Panc1 (cell line): ENCODE measurements around the gene FHIT.

Source experiments
- POLR2AphosphoS5 ChIP-seq: IDR thresholded peaks from 2 replicates; pipeline ENCODE4 v1.6.1; 2012; ENCODE audit warnings: mild to moderate bottlenecking, low read depth, low read length, moderate library complexity
- TF ChIP-seq, protein P1 (sequence below): fragments of 450-650 bp; IDR thresholded peaks from 2 replicates; pipeline ENCODE4 v1.5.1; 2017; ENCODE audit warnings: mild to moderate bottlenecking

DNA sequence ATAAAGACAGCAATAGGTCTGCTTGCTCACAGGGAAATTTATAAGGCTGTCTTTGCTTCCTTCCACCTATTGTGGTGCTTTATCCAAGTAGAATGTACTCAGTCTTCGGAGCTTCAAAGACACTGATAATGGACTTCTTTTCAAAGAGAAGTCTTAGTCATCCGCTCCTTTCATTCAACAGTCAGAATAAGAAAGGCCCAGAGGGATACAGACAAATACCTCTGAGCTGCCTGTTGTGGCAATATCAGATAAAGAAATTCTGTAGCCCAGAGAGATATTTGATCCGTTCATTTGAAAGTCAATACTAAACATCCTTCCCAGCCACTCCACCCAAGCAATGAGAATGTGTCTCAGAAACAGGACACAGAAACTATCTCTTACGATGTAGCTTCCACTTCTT lies 110.0 kb downstream of the FHIT start:
- TF ChIP-seq, protein P1, sequence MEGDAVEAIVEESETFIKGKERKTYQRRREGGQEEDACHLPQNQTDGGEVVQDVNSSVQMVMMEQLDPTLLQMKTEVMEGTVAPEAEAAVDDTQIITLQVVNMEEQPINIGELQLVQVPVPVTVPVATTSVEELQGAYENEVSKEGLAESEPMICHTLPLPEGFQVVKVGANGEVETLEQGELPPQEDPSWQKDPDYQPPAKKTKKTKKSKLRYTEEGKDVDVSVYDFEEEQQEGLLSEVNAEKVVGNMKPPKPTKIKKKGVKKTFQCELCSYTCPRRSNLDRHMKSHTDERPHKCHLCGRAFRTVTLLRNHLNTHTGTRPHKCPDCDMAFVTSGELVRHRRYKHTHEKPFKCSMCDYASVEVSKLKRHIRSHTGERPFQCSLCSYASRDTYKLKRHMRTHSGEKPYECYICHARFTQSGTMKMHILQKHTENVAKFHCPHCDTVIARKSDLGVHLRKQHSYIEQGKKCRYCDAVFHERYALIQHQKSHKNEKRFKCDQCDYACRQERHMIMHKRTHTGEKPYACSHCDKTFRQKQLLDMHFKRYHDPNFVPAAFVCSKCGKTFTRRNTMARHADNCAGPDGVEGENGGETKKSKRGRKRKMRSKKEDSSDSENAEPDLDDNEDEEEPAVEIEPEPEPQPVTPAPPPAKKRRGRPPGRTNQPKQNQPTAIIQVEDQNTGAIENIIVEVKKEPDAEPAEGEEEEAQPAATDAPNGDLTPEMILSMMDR = no peak
- TF ChIP-seq POLR2AphosphoS5 = no peak
